Globus pallidus (tissue), 1 donor: ENCODE data around the gene FRY.
A peak's percentile ranks its signal among the peaks of the same experiment; 100 is the strongest.

ENCODE experiments used
- DNase-seq: peaks from one replicate; pipeline ENCODE4 v3.0.0-alpha.2; 2015; ENCODE audit warnings: low spot score

The FRY gene

GRCh38 chr13:32086366-32086765, 54.8 kb downstream of the FRY start:
- no peak for DNase-seq

DNA sequence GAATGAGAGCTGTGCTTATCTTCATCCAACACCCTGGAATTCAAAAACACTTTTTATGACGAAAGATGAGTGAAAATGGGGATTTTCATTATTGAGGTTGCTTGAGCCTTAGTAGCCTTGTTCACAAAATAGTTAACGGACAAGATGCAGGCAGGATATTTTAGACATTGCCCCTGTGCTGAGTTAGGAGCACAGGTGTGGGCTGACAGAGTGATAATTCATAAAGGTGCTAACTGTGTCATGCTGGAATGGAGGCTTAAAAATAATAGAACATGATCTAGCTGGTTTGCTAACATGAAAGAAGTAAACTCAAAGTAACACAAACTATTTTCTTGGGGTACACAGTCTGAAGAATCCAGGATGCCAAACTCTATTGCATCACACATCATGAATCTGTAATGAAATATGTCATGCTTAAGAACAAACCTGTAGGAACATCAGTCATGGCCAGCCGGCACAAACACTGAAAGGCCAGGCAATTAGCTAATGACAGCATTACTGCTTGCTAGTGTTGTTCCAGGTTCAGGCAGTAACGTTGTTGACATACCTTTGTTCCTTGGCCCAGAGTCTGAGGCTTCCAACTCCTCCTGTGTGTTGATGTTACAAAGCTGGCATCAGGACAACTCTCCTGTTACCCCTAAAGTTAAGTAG, 55.3 kb downstream of the FRY start:
- DNase-seq = no peak

DNA sequence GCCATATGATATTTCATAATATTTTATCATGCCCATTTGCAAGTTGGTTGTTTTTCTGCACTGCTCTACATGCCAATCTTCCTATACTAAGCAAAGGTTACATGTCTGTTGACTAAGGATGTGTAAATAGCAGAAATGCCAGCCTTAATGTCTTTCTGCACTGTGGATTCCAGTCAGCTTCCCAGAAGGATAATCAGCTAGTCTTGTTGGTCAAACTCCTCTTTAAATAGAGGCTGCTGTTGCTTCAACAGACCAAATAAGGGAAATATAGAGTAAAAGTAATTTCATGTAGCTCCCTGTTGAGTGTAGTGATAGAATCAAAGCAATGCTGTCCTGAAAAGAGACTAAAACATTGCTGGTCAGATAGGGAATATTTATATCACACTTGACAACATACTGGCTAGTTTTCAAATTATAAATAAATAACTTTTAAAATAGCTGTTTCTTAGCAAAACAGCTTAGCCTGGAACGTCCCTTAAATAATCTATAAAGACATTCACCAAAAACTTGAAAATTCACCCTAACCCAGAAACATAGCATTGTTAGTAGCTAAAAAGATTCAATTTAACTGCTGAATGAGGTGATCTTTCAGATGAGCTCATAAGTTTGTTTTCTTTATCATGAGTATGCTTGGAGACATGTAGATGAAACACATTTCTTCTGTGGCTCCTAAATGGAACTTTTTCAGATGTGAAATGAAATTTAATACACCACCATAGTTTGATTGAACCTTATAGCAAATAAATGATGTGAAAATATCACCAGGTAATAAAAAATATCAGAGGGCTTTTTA, 56.6 kb downstream of the FRY start:
- no peak for DNase-seq

DNA sequence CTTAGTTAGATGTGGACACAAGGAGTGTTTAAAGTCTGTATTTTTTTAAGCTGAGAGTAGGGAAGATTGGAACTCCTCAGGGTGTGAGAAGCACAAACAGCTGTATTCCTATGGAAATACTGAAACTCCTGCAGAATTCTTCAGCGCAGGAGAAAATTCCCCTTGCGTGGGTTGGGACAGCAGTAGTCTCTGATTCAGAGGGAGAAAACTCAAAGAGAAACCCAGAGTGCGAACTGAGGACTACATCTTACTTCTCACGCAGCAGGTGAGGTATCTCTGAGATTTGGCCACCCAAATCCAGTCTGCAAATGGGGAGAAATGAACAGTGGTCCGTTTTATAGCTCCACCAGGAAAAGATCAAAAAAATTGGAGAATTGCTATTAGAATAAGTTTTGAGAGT, 60.9 kb downstream of the FRY start:
- no peak for DNase-seq

- DNase-seq = no peak
These were observed 61.4 kb downstream of the FRY start for GRCh38 chr13:32093006-32093405.

DNA sequence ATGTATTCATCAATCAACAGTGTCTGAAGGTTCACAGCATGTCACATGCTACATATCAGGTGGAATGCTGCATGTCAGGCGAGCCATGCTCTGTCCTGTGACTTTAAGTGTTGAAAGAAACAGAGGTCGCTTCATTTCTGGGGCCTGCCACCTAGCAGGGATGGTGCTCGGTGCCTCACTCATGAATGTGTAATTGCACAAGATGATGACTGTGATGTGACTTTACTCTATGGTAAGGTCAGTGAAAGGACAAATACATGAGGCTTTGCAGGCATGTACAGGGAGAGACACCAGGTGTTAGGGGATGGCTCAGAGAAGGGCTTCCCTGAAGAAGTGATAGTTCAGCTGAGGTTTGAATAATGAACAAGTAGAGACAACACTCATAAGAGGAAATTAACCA, 66.7 kb downstream of the FRY start:
- DNase-seq = no peak

GRCh38 chr13:32105653-32106313, 74.2 kb downstream of the FRY start:
- no peak for DNase-seq

- no peak for DNase-seq
These were observed 75.9 kb downstream of the FRY start for GRCh38 chr13:32107474-32107873.

DNA sequence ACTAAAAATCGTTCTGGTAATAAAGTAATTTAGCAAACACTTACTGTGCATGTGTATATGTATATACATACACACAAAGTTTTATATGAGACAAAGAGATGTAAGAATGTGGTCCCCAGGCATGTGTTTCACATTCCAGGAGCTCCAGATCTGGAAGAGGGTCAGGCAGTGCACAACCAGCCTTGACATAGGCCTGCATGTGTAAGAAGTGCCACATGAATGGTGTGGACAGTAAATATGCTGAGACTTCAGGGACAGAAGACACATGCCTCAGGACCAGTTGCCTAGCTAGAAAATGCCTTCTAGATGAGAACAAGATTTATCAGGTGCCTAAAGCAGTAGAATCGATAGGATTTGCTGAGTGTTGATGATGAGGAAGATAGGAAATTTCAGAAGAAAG, 76.4 kb downstream of the FRY start:
- DNase-seq = no peak

- no peak for DNase-seq
These were observed 82.0 kb downstream of the FRY start for GRCh38 chr13:32113532-32113931.

- DNase-seq = no peak
These were observed 82.8 kb downstream of the FRY start for GRCh38 chr13:32114284-32114950.

GRCh38 chr13:32115066-32115465, 83.5 kb downstream of the FRY start:
- DNase-seq = peak; percentile 7

DNA sequence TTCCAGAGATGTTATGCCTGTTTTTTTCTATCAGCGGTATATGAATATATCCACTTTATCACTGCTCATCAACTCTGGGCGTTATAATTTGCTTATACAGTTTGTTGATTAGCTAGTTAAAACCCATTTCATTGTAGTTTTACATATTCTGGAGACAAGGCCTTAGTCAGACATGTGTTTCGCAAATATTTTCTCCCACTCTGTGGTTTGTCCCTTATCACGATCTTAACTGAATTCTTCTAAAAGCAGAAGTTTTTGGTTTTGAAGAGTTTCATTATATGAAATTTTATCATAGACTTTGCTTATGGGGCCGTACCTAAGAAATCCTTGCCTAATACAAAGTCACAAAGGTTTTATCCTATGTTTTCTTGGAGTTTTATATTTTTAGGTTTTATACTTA, 84.6 kb downstream of the FRY start:
- no peak for DNase-seq

DNA sequence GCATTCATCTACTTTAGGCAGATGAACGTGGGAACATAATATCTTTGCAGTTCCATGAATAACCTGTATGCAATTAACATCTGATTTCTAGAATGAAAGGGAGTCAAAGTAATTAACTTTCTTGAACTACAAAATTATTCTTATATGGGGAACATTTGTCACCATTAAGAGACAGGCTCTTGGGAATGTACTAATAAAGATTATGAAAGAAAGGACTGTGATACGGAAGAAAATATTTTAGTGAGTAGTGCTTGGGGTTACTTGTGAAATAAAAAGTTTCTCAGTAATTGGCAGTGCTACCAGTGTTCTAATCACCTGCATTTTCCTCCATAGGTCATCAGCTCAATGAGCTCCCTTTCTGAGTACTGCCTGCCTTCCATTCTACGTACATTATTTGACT, 85.4 kb downstream of the FRY start:
- DNase-seq = no peak

GRCh38 chr13:32117701-32118100, 86.1 kb downstream of the FRY start:
- DNase-seq = no peak

GRCh38 chr13:32121316-32121715, 89.7 kb downstream of the FRY start:
- no peak for DNase-seq

DNA sequence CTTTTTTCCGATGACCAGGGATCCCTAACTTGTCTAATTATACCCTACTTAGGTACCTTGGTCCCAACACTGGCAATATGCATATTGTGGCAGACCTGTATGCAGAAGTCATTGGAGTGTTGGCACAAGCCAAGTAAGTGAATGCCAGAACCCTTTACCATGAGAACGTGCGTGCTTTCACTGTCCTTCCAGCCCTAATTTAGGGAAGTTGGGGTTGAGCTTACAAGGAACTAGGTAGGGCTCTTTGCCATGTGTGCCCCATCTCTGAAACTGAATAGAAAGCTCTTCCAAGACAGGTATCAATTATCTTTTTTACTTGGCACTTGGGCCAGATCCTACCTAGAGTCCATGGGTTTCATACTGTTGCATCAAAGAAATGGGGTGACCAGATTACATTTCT, 93.2 kb downstream of the FRY start:
- no peak for DNase-seq

DNA sequence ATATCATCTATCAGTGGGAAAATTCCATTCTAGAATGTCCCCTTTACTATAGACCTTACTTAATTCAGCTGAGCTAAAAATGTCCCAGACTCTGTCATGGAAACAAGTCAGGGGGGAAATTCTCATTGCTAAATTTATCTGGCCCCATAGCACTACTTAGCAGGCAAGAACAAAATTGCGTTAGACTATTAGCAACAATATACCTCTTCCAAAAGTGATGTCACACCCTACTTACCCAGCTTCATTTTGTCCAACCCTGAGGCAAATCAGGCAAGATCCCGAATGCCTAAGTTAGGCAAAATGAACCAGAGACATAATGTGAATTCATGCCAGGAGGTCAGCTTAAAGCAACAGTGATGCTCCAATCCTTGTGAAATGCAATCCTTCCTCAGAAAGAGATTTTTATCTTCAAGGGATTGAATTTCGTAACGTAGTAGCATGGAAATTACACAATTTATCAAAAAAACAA, 93.7 kb downstream of the FRY start:
- DNase-seq = no peak

GRCh38 chr13:32125751-32126150, 94.2 kb downstream of the FRY start:
- no peak for DNase-seq

GRCh38 chr13:32126278-32126677, 94.7 kb downstream of the FRY start:
- DNase-seq = no peak

DNA sequence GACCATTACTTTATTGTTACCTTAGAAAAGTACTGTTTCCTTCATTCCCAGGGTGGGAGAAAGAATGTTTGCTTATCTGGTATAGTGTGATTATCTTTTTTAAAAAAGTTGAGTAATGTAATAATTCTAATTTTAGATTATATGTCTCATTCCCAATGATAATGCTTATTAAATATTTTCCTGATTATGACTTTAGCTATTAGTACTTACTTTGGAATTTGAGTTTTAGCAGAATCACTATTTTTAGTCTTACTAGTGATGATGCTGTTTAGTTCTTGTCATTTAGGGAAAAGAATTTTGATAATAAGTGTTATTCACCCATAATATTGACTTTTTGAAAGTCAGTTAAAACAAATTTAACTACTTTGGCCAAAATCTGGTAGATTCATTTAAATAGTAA, 95.2 kb downstream of the FRY start:
- no peak for DNase-seq

DNA sequence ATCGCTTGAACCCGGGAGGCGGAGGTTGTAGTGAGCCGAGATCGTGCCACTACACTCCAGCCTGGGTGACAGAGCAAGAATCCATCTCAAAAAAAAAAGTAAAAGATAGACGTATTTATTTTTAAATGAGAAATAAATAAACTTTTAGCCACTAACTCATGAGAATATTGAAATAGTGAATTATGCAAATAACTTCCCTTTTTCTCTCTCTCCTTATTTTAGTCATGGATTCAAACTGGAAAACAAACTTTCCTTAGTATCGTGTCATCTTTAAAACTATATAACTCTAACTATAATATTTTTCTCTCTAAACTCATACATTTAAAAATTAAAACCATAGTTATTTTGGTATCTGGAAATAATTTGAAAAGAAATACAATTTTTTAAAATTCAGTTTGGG, 96.1 kb downstream of the FRY start:
- no peak for DNase-seq
